Fibroblast of mammary gland (primary cell): ENCODE data around the gene YRDC.

Experiments used
- DNase-seq: peaks from one replicate; pipeline ENCODE4 v3.0.0-alpha.2; 2010; ENCODE audit warnings: low read depth
- H3K4me3 ChIP-seq: 2 replicates; pipeline ENCODE4 v1.5.1; 2011; ENCODE audit warnings: low read depth, mild to moderate bottlenecking, low read length, moderate library complexity; ENCODE audit not compliant: control insufficient read depth
- CTCF ChIP-seq: conservative IDR thresholded peaks from 2 replicates; pipeline ENCODE4 v1.5.1; 2011; ENCODE audit warnings: low read depth, low read length, inconsistent platforms; ENCODE audit not compliant: control insufficient read depth, insufficient read depth

Gene YRDC

GRCh38 chr1:37811027-37811655 lies 3.1 kb upstream of the YRDC start:
- no peak overlapping the region for H3K4me3 ChIP-seq
- peak; percentile 95 for TF ChIP-seq CTCF
- DNase-seq, result peak; percentile 83

GRCh38 chr1:37809942-37810341 lies 1.9 kb upstream of the YRDC start:
- TF ChIP-seq CTCF, result no peak
- DNase-seq, result peak; percentile 77

GRCh38 chr1:37808369-37809319 lies 636 bp upstream of the YRDC start:
- peak overlapping the region; percentile 90 for H3K4me3 ChIP-seq
- DNase-seq, result peak; percentile 69
- TF ChIP-seq CTCF, result no peak

More at GRCh38 chr1:37809942-37810341, 1.9 kb upstream of the YRDC start:
- H3K4me3 ChIP-seq, result no peak overlapping the region

- no peak for DNase-seq
- peak overlapping the region; percentile 90 for H3K4me3 ChIP-seq
- TF ChIP-seq CTCF, result no peak
Measured at GRCh38 chr1:37807220-37807554, 821 bp downstream of the YRDC start.

- H3K4me3 ChIP-seq, result no peak overlapping the region
- TF ChIP-seq CTCF, result no peak
- DNase-seq, result no peak
Measured at GRCh38 chr1:37802439-37802838, 5.6 kb downstream of the YRDC start.

- no peak for TF ChIP-seq CTCF
- peak; percentile 52 for DNase-seq
- H3K4me3 ChIP-seq, result no peak overlapping the region
Measured at GRCh38 chr1:37797750-37798345, 10.2 kb downstream of the YRDC start.
